22Rv1 (cell line): Measurements from ENCODE around the gene STAC3.

Source experiments
- H3K27ac ChIP-seq: fragments of 450-650 bp; 2 replicates; pipeline ENCODE4 v1.5.1; 2017
- CTCF ChIP-seq: fragments of 450-650 bp; IDR thresholded peaks from 2 replicates; pipeline ENCODE4 v1.5.1; 2017; ENCODE audit warnings: mild to moderate bottlenecking
- ZFX ChIP-seq: fragments of 450-650 bp; IDR thresholded peaks from 2 replicates; pipeline ENCODE4 v1.6.1; 2017; ENCODE audit warnings: antibody characterized with exemption, borderline replicate concordance

Gene STAC3

GRCh38 chr12:57210461-57210860 lies 40.5 kb downstream of the STAC3 start:
- no peak overlapping the region for H3K27ac ChIP-seq
- TF ChIP-seq CTCF (no peak), ZFX (no peak)

- H3K27ac ChIP-seq = no peak overlapping the region
- TF ChIP-seq CTCF = no peak
- no peak for TF ChIP-seq ZFX
Measured at GRCh38 chr12:57209916-57210315, 41.1 kb downstream of the STAC3 start.

GRCh38 chr12:57208631-57209282 lies 42.2 kb downstream of the STAC3 start:
- no peak overlapping the region for H3K27ac ChIP-seq
- TF ChIP-seq ZFX (no peak), CTCF (no peak)

GRCh38 chr12:57207731-57208630 lies 43.0 kb downstream of the STAC3 start:
- no peak for TF ChIP-seq ZFX
- TF ChIP-seq CTCF = no peak
- no peak overlapping the region for H3K27ac ChIP-seq

- TF ChIP-seq CTCF (no peak), ZFX (no peak)
- no peak overlapping the region for H3K27ac ChIP-seq
Measured at GRCh38 chr12:57205931-57206330, 45.1 kb downstream of the STAC3 start.

- TF ChIP-seq CTCF (no peak), ZFX (no peak)
- H3K27ac ChIP-seq = no peak overlapping the region
Measured at GRCh38 chr12:57205186-57205585, 45.8 kb downstream of the STAC3 start.

- TF ChIP-seq CTCF (no peak), ZFX (no peak)
- no peak overlapping the region for H3K27ac ChIP-seq
Measured at GRCh38 chr12:57204454-57204853, 46.5 kb downstream of the STAC3 start.
